ENCODE results near the gene CXXC5. TPM values are rescaled to one million over a fixed set of nuclear protein-coding genes. Genes with fewer than 3 reads are reported as not detected.

CXXC5 gene
- total and polyA plus RNA-seq, 9 of the 15 experiments (the other 6 are each of a cell fraction or from before 2014, with no cell fraction given): 1.9 to 123 (median 45.8) TPM

DNA sequence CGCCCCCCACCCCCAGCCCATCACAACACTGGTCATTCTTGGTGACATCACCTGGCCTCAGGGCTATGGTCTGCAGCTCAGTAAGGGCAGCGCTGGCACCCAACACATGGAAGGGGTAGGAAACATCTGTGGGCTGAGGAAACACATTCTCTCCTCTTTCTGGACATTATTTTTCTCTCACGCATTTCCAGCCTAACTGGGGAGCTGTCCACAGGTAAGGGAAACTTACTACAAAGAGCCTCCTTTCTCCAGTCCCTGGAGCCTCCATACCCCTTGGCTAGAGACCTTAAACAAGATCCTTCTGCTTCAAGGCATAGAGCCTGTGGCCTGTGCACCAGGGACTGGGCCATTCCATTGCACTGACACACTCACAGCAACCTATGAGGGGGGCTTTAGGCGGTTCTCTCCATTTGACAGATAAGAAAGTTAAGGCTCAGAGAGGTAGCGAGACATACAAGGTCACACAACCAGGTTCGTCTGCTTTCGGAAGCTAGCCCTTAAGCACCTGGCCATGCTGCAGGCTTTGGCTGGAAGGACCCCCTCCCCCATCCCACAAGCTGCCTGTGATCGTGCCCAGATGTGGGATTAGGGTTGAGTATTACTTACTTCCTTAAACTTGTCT lies 40.7 kb downstream of the CXXC5 start (continued):
- TF ChIP-seq CBFA2T2 (conservative IDR thresholded peaks at IDR 0.05) (no peak), MXI1 (IDR thresholded peaks at IDR 0.05; ENCODE audit: low read depth, low read length) (no peak), CBX3 (IDR thresholded peaks at IDR 0.05; ENCODE audit: borderline replicate concordance in 1 of 2, low read length in 2 of 2) (no peak), HDAC2 (IDR thresholded peaks at IDR 0.05) (0 out of 2 replicates have a peak, but pooled peaks have one; percentile 24), NCOA1 (IDR thresholded peaks at IDR 0.05; ENCODE audit: low read depth) (no peak), SUPT5H (IDR thresholded peaks at IDR 0.05) (no peak), SMARCA4 (IDR thresholded peaks at IDR 0.05) (no peak), ESRRA (IDR thresholded peaks at IDR 0.05; ENCODE audit: borderline replicate concordance, low read depth) (peak; percentile 47; the same call in 1 of the 2 replicates), RBM25 (IDR thresholded peaks at IDR 0.05; ENCODE audit: low read depth, low read length, severe bottlenecking) (peak; percentile 75), NR1H2 (CRISPR knock-in tag; IDR thresholded peaks at IDR 0.05) (no peak), IRF1 (CRISPR knock-in tag; IDR thresholded peaks at IDR 0.05; ENCODE audit: borderline replicate concordance) (no peak), KDM1A (IDR thresholded peaks at IDR 0.05) (peak in 1 of 2 experiments; percentile 41; a peak in 2 of 4 replicates), ZNF551 (CRISPR knock-in tag; IDR thresholded peaks at IDR 0.05) (no peak), ZNF707 (CRISPR knock-in tag; conservative IDR thresholded peaks at IDR 0.05) (no peak), TCFL5 (CRISPR knock-in tag; conservative IDR thresholded peaks at IDR 0.05) (no peak), SMC3 (conservative IDR thresholded peaks at IDR 0.05; ENCODE audit: insufficient read depth, low read depth, low read length) (no peak), BHLHE40 (IDR thresholded peaks at IDR 0.05; ENCODE audit: low read length) (0 out of 2 replicates have a peak, but pooled peaks have one; percentile 28), TSC22D4 (tag; IDR thresholded peaks at IDR 0.05) (no peak), BMI1 (IDR thresholded peaks at IDR 0.05; ENCODE audit: low read length) (no peak), BRD4 (IDR thresholded peaks at IDR 0.05) (no peak; the same call in 1 of the 2 replicates), SIN3B (IDR thresholded peaks at IDR 0.05; ENCODE audit: low read depth) (no peak)
- TF ChIP-seq, protein P1, sequence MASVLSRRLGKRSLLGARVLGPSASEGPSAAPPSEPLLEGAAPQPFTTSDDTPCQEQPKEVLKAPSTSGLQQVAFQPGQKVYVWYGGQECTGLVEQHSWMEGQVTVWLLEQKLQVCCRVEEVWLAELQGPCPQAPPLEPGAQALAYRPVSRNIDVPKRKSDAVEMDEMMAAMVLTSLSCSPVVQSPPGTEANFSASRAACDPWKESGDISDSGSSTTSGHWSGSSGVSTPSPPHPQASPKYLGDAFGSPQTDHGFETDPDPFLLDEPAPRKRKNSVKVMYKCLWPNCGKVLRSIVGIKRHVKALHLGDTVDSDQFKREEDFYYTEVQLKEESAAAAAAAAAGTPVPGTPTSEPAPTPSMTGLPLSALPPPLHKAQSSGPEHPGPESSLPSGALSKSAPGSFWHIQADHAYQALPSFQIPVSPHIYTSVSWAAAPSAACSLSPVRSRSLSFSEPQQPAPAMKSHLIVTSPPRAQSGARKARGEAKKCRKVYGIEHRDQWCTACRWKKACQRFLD (CRISPR knock-in tag; IDR thresholded peaks at IDR 0.05): 0 out of 2 replicates have a peak, but pooled peaks have one; percentile 45
- TF ChIP-seq, protein P2, sequence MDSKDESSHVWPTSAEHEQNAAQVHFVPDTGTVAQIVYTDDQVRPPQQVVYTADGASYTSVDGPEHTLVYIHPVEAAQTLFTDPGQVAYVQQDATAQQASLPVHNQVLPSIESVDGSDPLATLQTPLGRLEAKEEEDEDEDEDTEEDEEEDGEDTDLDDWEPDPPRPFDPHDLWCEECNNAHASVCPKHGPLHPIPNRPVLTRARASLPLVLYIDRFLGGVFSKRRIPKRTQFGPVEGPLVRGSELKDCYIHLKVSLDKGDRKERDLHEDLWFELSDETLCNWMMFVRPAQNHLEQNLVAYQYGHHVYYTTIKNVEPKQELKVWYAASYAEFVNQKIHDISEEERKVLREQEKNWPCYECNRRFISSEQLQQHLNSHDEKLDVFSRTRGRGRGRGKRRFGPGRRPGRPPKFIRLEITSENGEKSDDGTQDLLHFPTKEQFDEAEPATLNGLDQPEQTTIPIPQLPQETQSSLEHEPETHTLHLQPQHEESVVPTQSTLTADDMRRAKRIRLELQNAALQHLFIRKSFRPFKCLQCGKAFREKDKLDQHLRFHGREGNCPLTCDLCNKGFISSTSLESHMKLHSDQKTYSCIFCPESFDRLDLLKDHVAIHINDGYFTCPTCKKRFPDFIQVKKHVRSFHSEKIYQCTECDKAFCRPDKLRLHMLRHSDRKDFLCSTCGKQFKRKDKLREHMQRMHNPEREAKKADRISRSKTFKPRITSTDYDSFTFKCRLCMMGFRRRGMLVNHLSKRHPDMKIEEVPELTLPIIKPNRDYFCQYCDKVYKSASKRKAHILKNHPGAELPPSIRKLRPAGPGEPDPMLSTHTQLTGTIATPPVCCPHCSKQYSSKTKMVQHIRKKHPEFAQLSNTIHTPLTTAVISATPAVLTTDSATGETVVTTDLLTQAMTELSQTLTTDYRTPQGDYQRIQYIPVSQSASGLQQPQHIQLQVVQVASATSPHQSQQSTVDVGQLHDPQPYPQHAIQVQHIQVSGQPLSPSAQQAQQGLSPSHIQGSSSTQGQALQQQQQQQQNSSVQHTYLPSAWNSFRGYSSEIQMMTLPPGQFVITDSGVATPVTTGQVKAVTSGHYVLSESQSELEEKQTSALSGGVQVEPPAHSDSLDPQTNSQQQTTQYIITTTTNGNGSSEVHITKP (IDR thresholded peaks at IDR 0.05; ENCODE audit: partially characterized antibody): peak; percentile 43
- TF ChIP-seq, protein P3, sequence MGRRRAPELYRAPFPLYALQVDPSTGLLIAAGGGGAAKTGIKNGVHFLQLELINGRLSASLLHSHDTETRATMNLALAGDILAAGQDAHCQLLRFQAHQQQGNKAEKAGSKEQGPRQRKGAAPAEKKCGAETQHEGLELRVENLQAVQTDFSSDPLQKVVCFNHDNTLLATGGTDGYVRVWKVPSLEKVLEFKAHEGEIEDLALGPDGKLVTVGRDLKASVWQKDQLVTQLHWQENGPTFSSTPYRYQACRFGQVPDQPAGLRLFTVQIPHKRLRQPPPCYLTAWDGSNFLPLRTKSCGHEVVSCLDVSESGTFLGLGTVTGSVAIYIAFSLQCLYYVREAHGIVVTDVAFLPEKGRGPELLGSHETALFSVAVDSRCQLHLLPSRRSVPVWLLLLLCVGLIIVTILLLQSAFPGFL (CRISPR knock-in tag; IDR thresholded peaks at IDR 0.05): no peak

Measured in K562 (cell line).